GM12878 (cell line): ENCODE results near the gene ALG5. TPM values are rescaled to one million over a fixed set of nuclear protein-coding genes. Genes with fewer than 3 reads are reported as not detected.

Experiments
- ATAC-seq: fragments of 200-7000 bp; cut with Tn5 transposase; 3 replicates; pipeline ENCODE4 v1.9.1; 2020; ENCODE audit warnings: mild to moderate bottlenecking, moderate library complexity
- BruUV-seq: library from RNA; stranded (reverse); fragments of 400-500 nt; replicated peaks from 2 replicates; lab custom pipeline; 2021; lab: Mats Ljungman, UMichigan
- CTCF ChIA-PET: fragments of 300-600 bp; sonication (Branson Sonifier 250); formaldehyde crosslinking; extraction: SDS; loops from one replicate; lab custom pipeline; 2021; ENCODE audit warnings: inconsistent platforms; lab: Yijun Ruan, JAX
- POLR2A ChIA-PET: fragments of 350-600 bp; formaldehyde crosslinking; extraction: SDS; loops from one replicate; lab custom pipeline; 2021; ENCODE audit warnings: inconsistent platforms; lab: Charles Lee
- RAD21 ChIA-PET: fragments of 300-600 bp; sonication (Branson Sonifier 250); formaldehyde crosslinking; loops from one replicate; lab custom pipeline; 2023; ENCODE audit warnings: antibody characterized with exemption; ENCODE audit not compliant: unreplicated experiment; lab: Charles Lee
- SMC1A ChIA-PET: fragments of 300-600 bp; sonication (Branson Sonifier 250); formaldehyde crosslinking; loops from one replicate; lab custom pipeline; 2023; ENCODE audit not compliant: unreplicated experiment, uncharacterized antibody; lab: Charles Lee
- DNase-seq: peaks from one replicate; pipeline ENCODE4 v3.0.0-alpha.2; 2011; ENCODE audit warnings: low read depth, low spot score
- FAIRE-seq: peaks from 3 replicates; lab custom pipeline; 2011; peaks lifted over from hg19 to GRCh38; lab: Jason Lieb, UNC
- H2AFZ ChIP-seq: 2 replicates; pipeline ENCODE4 v1.6.0; 2011; ENCODE audit warnings: low read depth, low read length, control low read depth; ENCODE audit not compliant: control insufficient read depth
- H3K27ac ChIP-seq: 2 replicates; pipeline ENCODE4 v1.5.1; 2011; ENCODE audit warnings: control low read depth; ENCODE audit not compliant: control insufficient read depth, insufficient read depth
- H3K27me3 ChIP-seq, 2 experiments: replicated peaks in 1 of 2; 2 replicates each; pipeline versions ENCODE4 v1.6.0 to v1.6.1; 2011; ENCODE audit warnings: low read length in 1 of 2; ENCODE audit not compliant: control insufficient read depth in 2 of 2, insufficient read depth in 2 of 2
- H3K36me3 ChIP-seq, 2 experiments: 2 replicates each; pipeline ENCODE4 v1.5.1; 2011; ENCODE audit warnings: low read length in 1 of 2; ENCODE audit not compliant: control insufficient read depth in 2 of 2, insufficient read depth in 2 of 2
- H3K4me1 ChIP-seq: 2 replicates; pipeline ENCODE4 v1.6.1; 2011; ENCODE audit warnings: mild to moderate bottlenecking, low read length, moderate library complexity, mixed read lengths; ENCODE audit not compliant: control insufficient read depth, insufficient read depth
- H3K4me2 ChIP-seq: 2 replicates; pipeline ENCODE4 v1.6.0; 2011; ENCODE audit warnings: control low read depth; ENCODE audit not compliant: control insufficient read depth, insufficient read depth
- H3K4me3 ChIP-seq: fragments of 200-600 bp; sonication (generic); 2 replicates; pipeline ENCODE4 v1.5.1; 2016
- H3K79me2 ChIP-seq: 2 replicates; pipeline ENCODE4 v1.6.0; 2011; ENCODE audit warnings: low read length; ENCODE audit not compliant: control insufficient read depth, insufficient read depth
- H3K9ac ChIP-seq: 2 replicates; pipeline ENCODE4 v1.8.0; 2011; ENCODE audit warnings: low read length, control low read depth, mixed read lengths; ENCODE audit not compliant: control insufficient read depth, insufficient read depth
- H3K9me3 ChIP-seq: replicated peaks from 3 replicates; pipeline ENCODE4 v1.5.1; 2011; ENCODE audit warnings: mild to moderate bottlenecking, low read length; ENCODE audit not compliant: control insufficient read depth, insufficient read depth
- H4K20me1 ChIP-seq: 2 replicates; pipeline ENCODE4 v1.6.0; 2011; ENCODE audit not compliant: control insufficient read depth, insufficient read depth
- CBFB ChIP-seq: IDR thresholded peaks from 2 replicates; pipeline ENCODE4 v1.6.1; 2016; ENCODE audit warnings: antibody characterized with exemption, low read depth
- EP300 ChIP-seq, 2 experiments: fragments of 150-350 bp in 1 of 2; IDR thresholded peaks; 2 replicates each; pipeline ENCODE4 v1.6.1; 2011 to 2012; ENCODE audit warnings: low read depth in 2 of 2, low read length in 2 of 2, borderline replicate concordance in 1 of 2, improper control_type of control experiment in 1 of 2, inconsistent platforms in 1 of 2; ENCODE audit not compliant: control insufficient read depth in 1 of 2
- ETV6 ChIP-seq, 2 experiments: fragments of 450-650 bp in 1 of 2; IDR thresholded peaks in 1 of 2; conservative IDR thresholded peaks in 1 of 2; 2 replicates each; pipeline ENCODE4 v1.6.1; 2014; ENCODE audit warnings: antibody characterized with exemption in 1 of 2, borderline replicate concordance in 1 of 2, low read depth in 1 of 2, mild to moderate bottlenecking in 1 of 2, moderate library complexity in 1 of 2
- KAT2A ChIP-seq: conservative IDR thresholded peaks from 2 replicates; pipeline ENCODE4 v1.6.1; 2011; ENCODE audit warnings: low read depth, low read length; ENCODE audit not compliant: control insufficient read depth
- PAX8 ChIP-seq: fragments of 450-650 bp; IDR thresholded peaks from 2 replicates; pipeline ENCODE4 v1.6.1; 2017; ENCODE audit warnings: mild to moderate bottlenecking, moderate library complexity
- RELA ChIP-seq: fragments of 450-650 bp; IDR thresholded peaks from 2 replicates; pipeline ENCODE4 v1.8.0; 2014; ENCODE audit warnings: borderline replicate concordance; ENCODE audit not compliant: partially characterized antibody
- SUPT20H ChIP-seq: IDR thresholded peaks from 2 replicates; pipeline ENCODE4 v1.6.1; 2011; ENCODE audit warnings: low read depth, mild to moderate bottlenecking, low read length, moderate library complexity, borderline replicate concordance; ENCODE audit not compliant: control insufficient read depth
- TARDBP ChIP-seq: IDR thresholded peaks from 2 replicates; pipeline ENCODE4 v1.6.1; 2016; ENCODE audit warnings: borderline replicate concordance
- ZBED1 ChIP-seq: IDR thresholded peaks from 2 replicates; pipeline ENCODE4 v1.6.1; 2016; ENCODE audit warnings: borderline replicate concordance
- ZBTB33 ChIP-seq: fragments of 450-650 bp; IDR thresholded peaks from 2 replicates; pipeline ENCODE4 v1.6.1; 2017; ENCODE audit warnings: mild to moderate bottlenecking
- WGBS: methylation state at CpG from one replicate; pipeline ENCODE4 v1.1.6; 2016; ENCODE audit warnings: low lambda C conversion rate; ENCODE audit not compliant: insufficient replicate concordance, insufficient coverage; ENCODE audit errors: missing lambda C conversion rate; 5-methylcytosine and 5-hydroxymethylcytosine counted together
- in situ Hi-C: fragments of 300-500 bp; cut with MboI; formaldehyde crosslinking; loops from 9 replicates; pipeline ENCODE4 v1.14.3; 2018; ENCODE audit warnings: mixed read lengths
- intact Hi-C: fragments of 100-400 bp; cut with micrococcal nuclease; formaldehyde crosslinking; loops from one replicate; pipeline ENCODE4 v1.14.2; 2022; ENCODE audit not compliant: unreplicated experiment
- polyA plus RNA-seq, 11 experiments: library from polyadenylated mRNA; depleted of rRNA in 4 of 11; unstranded in 6 of 11; stranded (reverse) in 5 of 11; fragments of >200 nt; fragmentation: Nextera tagmentation in 4 of 11; fragmentation: Illumina TruSeq in 1 of 11; extraction: Ambion mirVana in 4 of 11; extraction: Trizol in 1 of 11; gene quantifications; 1 replicate in 1 of 11; 2 replicates in 10 of 11; pipeline versions ENCODE4 v1.2.1 to v1.2.3, GENCODE V29; 2011 to 2016; ENCODE audit warnings: inconsistent platforms in 2 of 11, missing spikeins in 2 of 11, low read depth in 1 of 11
- total RNA-seq, 4 experiments: library from RNA; depleted of rRNA in 3 of 4; stranded (reverse); fragments of >200 nt in 3 of 4; fragmentation: Illumina TruSeq in 1 of 4; extraction: Trizol in 1 of 4; gene quantifications; 2 replicates each; pipeline versions ENCODE4 v1.2.1 to v1.2.3, GENCODE V29; 2013 to 2021

The ALG5 gene
- total and polyA plus RNA-seq, 10 of the 15 experiments (the other 5 are each of a cell fraction or from before 2014, with no cell fraction given), result 23.9 to 82.2 (median 42.5) TPM

- in situ Hi-C loops (no loop called here), intact Hi-C loops (no loop called here)
- WGBS, result 95% methylated on average over 2 of the region's 2 CpGs
- no peaks in the 10 kb centered on the region for H3K27me3 ChIP-seq
- ChIA-PET SMC1A (no interaction called here), POLR2A (no interaction called here), RAD21 (no interaction called here), CTCF (no interaction called here)
- H3K27ac ChIP-seq, result no peak overlapping the region
- no peaks in the 10 kb centered on the region for H3K4me1 ChIP-seq
- no peak for DNase-seq
- no TSS peak for BruUV-seq
- no peaks in the 10 kb centered on the region for H3K79me2 ChIP-seq
- ATAC-seq, result no peak
- H3K4me2 ChIP-seq, result no peak overlapping the region
- no peak overlapping the region for H3K9ac ChIP-seq
- H3K36me3 ChIP-seq, result peaks cover 0 to 14% of the 10 kb centered on the region in 2 experiments; a peak in 3 of 4 replicates
- TF ChIP-seq ZBED1 (no peak), ETV6 (conservative IDR thresholded peaks at IDR 0.05 in 1 of 2, IDR thresholded peaks at IDR 0.05 in 1 of 2; ENCODE audit: borderline replicate concordance in 1 of 2, low read depth in 1 of 2) (no peak), PAX8 (no peak), EP300 (IDR thresholded peaks at IDR 0.05; ENCODE audit: borderline replicate concordance in 1 of 2, control insufficient read depth in 1 of 2, low read depth in 2 of 2, low read length in 2 of 2) (no peak), TARDBP (no peak), SUPT20H (no peak), KAT2A (no peak), CBFB (no peak), ZBTB33 (no peak), RELA (no peak)
- no peak for FAIRE-seq
- H4K20me1 ChIP-seq, result no peaks in the 10 kb centered on the region
- no peak overlapping the region for H2AFZ ChIP-seq
- H3K9me3 ChIP-seq, result no peaks in the 10 kb centered on the region
- H3K4me3 ChIP-seq, result no peak overlapping the region
Observed at GRCh38 chr13:36965767-36966166, 33.4 kb downstream of the ALG5 start.
